Fibroblast of pulmonary artery (primary cell): ENCODE results near the gene PLCD1.

Experiments
- DNase-seq: peaks from one replicate; pipeline ENCODE4 v3.0.0-alpha.2; 2010; ENCODE audit warnings: low read depth
- H3K4me3 ChIP-seq: replicated peaks from 2 replicates; pipeline ENCODE4 v1.5.1; 2011; ENCODE audit warnings: low read depth, mild to moderate bottlenecking, control low read depth, low read length, moderate library complexity
- TF ChIP-seq, protein P1 (sequence below): IDR thresholded peaks from 2 replicates; pipeline ENCODE4 v1.5.1; 2011; ENCODE audit warnings: mild to moderate bottlenecking, control low read depth, low read length, inconsistent platforms; ENCODE audit errors: missing control alignments

PLCD1 gene

DNA sequence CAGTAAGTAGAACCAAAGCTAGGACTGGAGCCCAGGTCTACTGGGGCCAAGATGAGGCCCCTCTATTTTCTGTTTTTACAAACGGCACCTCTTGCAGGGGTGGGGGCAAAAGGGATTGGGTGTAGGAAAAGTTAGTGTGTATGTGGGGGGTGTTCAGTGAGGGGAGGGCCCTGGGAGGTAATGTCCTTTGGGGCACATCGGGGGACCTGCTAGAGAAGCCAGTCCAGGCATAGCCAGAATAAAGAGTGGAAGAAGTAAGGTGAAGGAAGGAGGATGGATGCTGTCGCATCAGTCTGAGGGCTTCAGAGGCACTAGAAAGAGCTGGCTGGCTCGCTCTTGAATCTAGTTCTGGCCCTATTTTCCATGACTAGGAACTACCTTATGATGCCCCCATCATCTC is 2.6 kb downstream of the PLCD1 start:
- no peak for DNase-seq
- TF ChIP-seq, protein P1, sequence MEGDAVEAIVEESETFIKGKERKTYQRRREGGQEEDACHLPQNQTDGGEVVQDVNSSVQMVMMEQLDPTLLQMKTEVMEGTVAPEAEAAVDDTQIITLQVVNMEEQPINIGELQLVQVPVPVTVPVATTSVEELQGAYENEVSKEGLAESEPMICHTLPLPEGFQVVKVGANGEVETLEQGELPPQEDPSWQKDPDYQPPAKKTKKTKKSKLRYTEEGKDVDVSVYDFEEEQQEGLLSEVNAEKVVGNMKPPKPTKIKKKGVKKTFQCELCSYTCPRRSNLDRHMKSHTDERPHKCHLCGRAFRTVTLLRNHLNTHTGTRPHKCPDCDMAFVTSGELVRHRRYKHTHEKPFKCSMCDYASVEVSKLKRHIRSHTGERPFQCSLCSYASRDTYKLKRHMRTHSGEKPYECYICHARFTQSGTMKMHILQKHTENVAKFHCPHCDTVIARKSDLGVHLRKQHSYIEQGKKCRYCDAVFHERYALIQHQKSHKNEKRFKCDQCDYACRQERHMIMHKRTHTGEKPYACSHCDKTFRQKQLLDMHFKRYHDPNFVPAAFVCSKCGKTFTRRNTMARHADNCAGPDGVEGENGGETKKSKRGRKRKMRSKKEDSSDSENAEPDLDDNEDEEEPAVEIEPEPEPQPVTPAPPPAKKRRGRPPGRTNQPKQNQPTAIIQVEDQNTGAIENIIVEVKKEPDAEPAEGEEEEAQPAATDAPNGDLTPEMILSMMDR, result no peak
- H3K4me3 ChIP-seq, result no peak overlapping the region

- no peak overlapping the region for H3K4me3 ChIP-seq
- DNase-seq, result no peak
- TF ChIP-seq, protein P1, result no peak
Observed at GRCh38 chr3:38022896-38023709, 6.3 kb downstream of the PLCD1 start.

DNA sequence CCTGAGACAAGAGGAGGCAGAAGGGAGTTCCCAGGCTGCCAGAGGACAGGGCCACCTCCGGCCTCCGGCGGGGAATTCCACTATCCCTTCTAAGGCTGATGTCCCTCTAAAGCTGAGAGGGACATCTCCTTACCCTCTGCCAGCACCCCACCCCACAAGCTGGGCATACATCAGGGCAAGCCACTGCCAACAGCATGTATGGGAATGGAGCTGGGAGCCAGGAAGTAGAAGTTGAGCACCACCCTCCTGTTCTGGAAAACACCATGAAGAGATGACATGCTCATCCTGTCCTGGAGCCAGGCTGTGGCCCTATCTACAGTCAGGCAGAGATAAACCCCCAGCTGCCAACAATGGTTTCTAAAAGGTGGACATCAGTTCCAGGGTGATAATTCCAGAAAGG is 7.1 kb downstream of the PLCD1 start:
- TF ChIP-seq, protein P1, result no peak
- no peak overlapping the region for H3K4me3 ChIP-seq

GRCh38 chr3:38021196-38021595 is 8.2 kb downstream of the PLCD1 start:
- TF ChIP-seq, protein P1, result no peak
- DNase-seq, result no peak
- no peak overlapping the region for H3K4me3 ChIP-seq

More for the DNA sequence above, 7.1 kb downstream of the PLCD1 start:
- no peak for DNase-seq

GRCh38 chr3:38020342-38020726 is 9.1 kb downstream of the PLCD1 start:
- TF ChIP-seq, protein P1, result no peak
- no peak overlapping the region for H3K4me3 ChIP-seq
- DNase-seq, result no peak

- H3K4me3 ChIP-seq, result no peak overlapping the region
- TF ChIP-seq, protein P1, result no peak
- DNase-seq, result no peak
Observed at GRCh38 chr3:38019658-38020341, 9.6 kb downstream of the PLCD1 start.
